HFFc6 (cell line): ENCODE measurements around the gene NCKAP5. TPM values are rescaled to one million over a fixed set of nuclear protein-coding genes. Genes with fewer than 3 reads are reported as not detected.

ENCODE experiments used
- DNase-seq: peaks from one replicate; pipeline ENCODE4 v3.0.0-alpha.2; 2018
- H3K27ac Mint-ChIP-seq: 2 replicates; pipeline ENCODE4 v1.8.0; 2020; ENCODE audit warnings: mild to moderate bottlenecking, mixed read lengths
- H3K27me3 Mint-ChIP-seq: 2 replicates; pipeline ENCODE4 v1.8.0; 2021; ENCODE audit warnings: mild to moderate bottlenecking, moderate library complexity, mixed read lengths; ENCODE audit not compliant: insufficient read depth
- H3K36me3 Mint-ChIP-seq: 2 replicates; pipeline ENCODE4 v1.8.0; 2021; ENCODE audit warnings: low read depth, mixed read lengths
- H3K4me1 Mint-ChIP-seq: 2 replicates; pipeline ENCODE4 v1.8.0; 2020; ENCODE audit warnings: low read depth, mixed read lengths
- H3K4me3 Mint-ChIP-seq: 2 replicates; pipeline ENCODE4 v1.8.0; 2020; ENCODE audit warnings: mild to moderate bottlenecking, moderate library complexity, mixed read lengths
- H3K9me3 Mint-ChIP-seq: 2 replicates; pipeline ENCODE4 v1.8.0; 2020; ENCODE audit warnings: mild to moderate bottlenecking, mixed read lengths
- total RNA-seq, 6 experiments: library from RNA; stranded (reverse); fragmentation: NEBNext Ultra II Directional; extraction: Animal tissue kit (Norgen Biotek cat#: 25700); gene quantifications; 2 replicates in 1 of 6; 3 replicates in 5 of 6; pipeline ENCODE4 v1.2.3, GENCODE V29; 2021
- TF ChIP-seq, protein P1 (sequence below): fragments of 200-600 bp; sonication (generic); IDR thresholded peaks from 2 replicates; pipeline ENCODE4 v1.5.0; 2021; ENCODE audit warnings: antibody characterized with exemption, mild to moderate bottlenecking

Gene NCKAP5
- total RNA-seq, 6 experiments from 2014 or later: 0.31 to 4.0 (median 3.1) TPM

DNA sequence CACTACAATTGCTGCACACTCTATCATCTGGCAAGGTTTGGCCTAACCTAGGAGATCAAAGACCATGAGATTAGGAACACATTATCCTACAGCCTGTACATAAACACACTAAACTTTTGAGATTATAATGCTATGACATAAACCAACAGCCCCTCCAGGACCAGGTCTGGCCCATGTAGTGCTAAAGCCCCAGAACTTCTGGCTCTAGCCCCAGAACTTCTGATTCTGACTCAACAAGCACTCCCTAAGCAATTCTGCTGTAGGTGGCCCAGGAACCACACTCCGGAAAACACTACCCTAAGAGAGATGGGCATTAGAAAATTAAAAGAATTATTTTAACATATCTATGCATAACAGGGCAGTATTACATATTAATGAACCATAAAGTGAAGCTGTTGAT lies 528.7 kb downstream of the NCKAP5 start:
- H3K36me3 Mint-ChIP-seq: no peaks in the 10 kb centered on the region; the same call in 1 of the 2 replicates
- no peak overlapping the region for H3K27ac Mint-ChIP-seq
- H3K4me3 Mint-ChIP-seq: no peak overlapping the region
- TF ChIP-seq, protein P1, sequence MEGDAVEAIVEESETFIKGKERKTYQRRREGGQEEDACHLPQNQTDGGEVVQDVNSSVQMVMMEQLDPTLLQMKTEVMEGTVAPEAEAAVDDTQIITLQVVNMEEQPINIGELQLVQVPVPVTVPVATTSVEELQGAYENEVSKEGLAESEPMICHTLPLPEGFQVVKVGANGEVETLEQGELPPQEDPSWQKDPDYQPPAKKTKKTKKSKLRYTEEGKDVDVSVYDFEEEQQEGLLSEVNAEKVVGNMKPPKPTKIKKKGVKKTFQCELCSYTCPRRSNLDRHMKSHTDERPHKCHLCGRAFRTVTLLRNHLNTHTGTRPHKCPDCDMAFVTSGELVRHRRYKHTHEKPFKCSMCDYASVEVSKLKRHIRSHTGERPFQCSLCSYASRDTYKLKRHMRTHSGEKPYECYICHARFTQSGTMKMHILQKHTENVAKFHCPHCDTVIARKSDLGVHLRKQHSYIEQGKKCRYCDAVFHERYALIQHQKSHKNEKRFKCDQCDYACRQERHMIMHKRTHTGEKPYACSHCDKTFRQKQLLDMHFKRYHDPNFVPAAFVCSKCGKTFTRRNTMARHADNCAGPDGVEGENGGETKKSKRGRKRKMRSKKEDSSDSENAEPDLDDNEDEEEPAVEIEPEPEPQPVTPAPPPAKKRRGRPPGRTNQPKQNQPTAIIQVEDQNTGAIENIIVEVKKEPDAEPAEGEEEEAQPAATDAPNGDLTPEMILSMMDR: no peak
- H3K27me3 Mint-ChIP-seq: no peaks in the 10 kb centered on the region; the same call in 1 of the 2 replicates
- peaks cover 17% of the 10 kb centered on the region; the same call in 1 of the 2 replicates for H3K4me1 Mint-ChIP-seq
- DNase-seq: no peak
- H3K9me3 Mint-ChIP-seq: peaks cover 27% of the 10 kb centered on the region

DNA sequence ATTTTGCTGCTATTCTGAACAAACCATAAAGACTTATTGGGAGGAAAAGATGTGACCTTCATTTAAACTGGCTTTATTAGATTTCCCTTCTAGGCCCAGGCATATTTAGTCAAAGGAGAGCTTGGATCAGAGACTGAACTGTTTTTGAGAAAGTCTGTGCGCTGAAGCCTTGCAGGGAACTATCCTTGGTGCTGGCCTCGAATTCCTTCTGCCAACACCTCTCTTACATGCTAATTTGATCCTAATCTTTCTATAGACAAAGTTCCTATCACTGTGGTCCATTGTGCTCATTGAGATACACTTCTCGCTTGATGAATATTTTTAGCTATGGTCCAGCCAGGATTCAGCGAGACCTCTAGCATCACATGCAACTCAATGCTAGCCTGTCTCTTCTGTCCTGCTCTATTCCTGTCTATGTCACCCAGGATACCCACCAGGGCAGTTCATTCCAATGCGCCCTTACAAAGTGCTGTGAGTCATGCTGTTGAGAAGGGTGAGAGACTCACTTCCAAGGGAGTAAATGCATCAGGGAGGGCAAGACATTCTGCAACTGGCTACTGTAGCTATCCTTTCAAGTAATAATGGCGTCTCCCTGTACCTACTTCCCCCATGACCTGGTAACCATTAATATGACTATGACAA lies 541.6 kb downstream of the NCKAP5 start:
- Mint-ChIP-seq H3K27ac (no peak overlapping the region), H3K27me3 (peaks cover 2% of the 10 kb centered on the region; the same call in 1 of the 2 replicates)
- no peak for DNase-seq

GRCh38 chr2:133025004-133025403 lies 543.3 kb downstream of the NCKAP5 start:
- Mint-ChIP-seq H3K27me3 (no peaks in the 10 kb centered on the region; the same call in 1 of the 2 replicates), H3K4me3 (no peak overlapping the region), H3K9me3 (no peaks in the 10 kb centered on the region), H3K4me1 (no peaks in the 10 kb centered on the region), H3K27ac (no peak overlapping the region), H3K36me3 (no peaks in the 10 kb centered on the region)
- no peak for DNase-seq
- TF ChIP-seq, protein P1: no peak

More for the DNA sequence above, 541.6 kb downstream of the NCKAP5 start:
- Mint-ChIP-seq H3K4me3 (no peak overlapping the region), H3K4me1 (no peaks in the 10 kb centered on the region), H3K9me3 (no peaks in the 10 kb centered on the region), H3K36me3 (no peaks in the 10 kb centered on the region)
- TF ChIP-seq, protein P1: no peak

GRCh38 chr2:133012847-133013734 lies 555.2 kb downstream of the NCKAP5 start:
- TF ChIP-seq, protein P1: no peak
- Mint-ChIP-seq H3K27ac (no peak overlapping the region), H3K36me3 (peaks cover 4% of the 10 kb centered on the region; the same call in 1 of the 2 replicates), H3K4me1 (peaks cover 9% of the 10 kb centered on the region; the same call in 1 of the 2 replicates), H3K9me3 (peaks cover 11% of the 10 kb centered on the region; the same call in 1 of the 2 replicates), H3K4me3 (no peak overlapping the region), H3K27me3 (peaks cover 5% of the 10 kb centered on the region)
- no peak for DNase-seq

DNA sequence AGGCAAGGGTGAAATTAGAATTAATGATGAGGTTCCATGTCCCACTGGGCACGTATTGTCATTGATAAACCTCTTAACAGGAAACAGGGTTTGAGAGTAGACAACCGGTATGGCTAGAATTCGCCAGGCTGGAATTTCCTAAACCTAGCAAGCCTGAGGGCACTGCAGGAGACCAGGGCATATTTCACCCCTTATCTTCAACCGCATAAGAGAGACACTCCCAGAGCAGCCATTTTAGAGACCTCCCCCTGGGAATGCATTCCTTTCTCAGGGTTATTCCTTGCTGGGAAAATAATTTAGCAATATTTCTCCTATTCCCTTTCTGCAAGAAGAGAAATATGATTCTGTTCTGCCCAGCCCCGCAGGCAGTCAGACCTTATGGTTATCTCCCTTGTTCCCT lies 563.6 kb downstream of the NCKAP5 start:
- H3K27ac Mint-ChIP-seq: no peak overlapping the region
- H3K36me3 Mint-ChIP-seq: peaks cover 17% of the 10 kb centered on the region; the same call in 1 of the 2 replicates
- no peak overlapping the region for H3K4me3 Mint-ChIP-seq

More for the DNA sequence above, 563.6 kb downstream of the NCKAP5 start:
- Mint-ChIP-seq H3K4me1 (no peaks in the 10 kb centered on the region; the same call in 1 of the 2 replicates), H3K27me3 (peaks cover 5% of the 10 kb centered on the region; the same call in 1 of the 2 replicates), H3K9me3 (peaks cover 25% of the 10 kb centered on the region)
- TF ChIP-seq, protein P1: no peak
- DNase-seq: no peak
